ENCODE data around the gene MACROD1.
"Not testable (repeated sequence)": the region's sequence is repeated elsewhere in the genome, so short reads cannot be mapped to it uniquely, and the experiment has no call there.

The MACROD1 gene

GRCh38 chr11:63993100-63993499, 172.8 kb downstream of the MACROD1 start:
- no peak for DNase-seq

- no peak for DNase-seq
Measured at GRCh38 chr11:63991558-63991957, 174.4 kb downstream of the MACROD1 start.

GRCh38 chr11:63986932-63987513, 178.9 kb downstream of the MACROD1 start:
- no peak for DNase-seq

GRCh38 chr11:63986156-63986931, 179.6 kb downstream of the MACROD1 start, which contains the start of gene OTUB1:
Gene OTUB1, plus strand, starts transcription at chr11:63986438. Its CDS starts 19 bp downstream, at chr11:63986457.
- DNase-seq = peak; percentile 75 to 93 (median 81)

- DNase-seq = peak; percentile 30 to 83 (median 63)
Measured at GRCh38 chr11:63985812-63986155, 180.1 kb downstream of the MACROD1 start.

- no peak for DNase-seq
Measured at GRCh38 chr11:63979426-63979825, 186.5 kb downstream of the MACROD1 start.

GRCh38 chr11:63978551-63979239, 187.2 kb downstream of the MACROD1 start:
- DNase-seq = no peak

GRCh38 chr11:63974259-63975143, 191.4 kb downstream of the MACROD1 start, which contains the start of gene COX8A:
Gene COX8A, plus strand, starts transcription at chr11:63974620. Its CDS starts 61 bp downstream, at chr11:63974681.
- peak; percentile 72 to 100 (median 92) for DNase-seq

- not testable (repeated sequence) for DNase-seq
Measured at GRCh38 chr11:63973912-63974258, 192.0 kb downstream of the MACROD1 start.

GRCh38 chr11:63970902-63971301, 195.0 kb downstream of the MACROD1 start:
- no peak for DNase-seq

- no peak for DNase-seq
Measured at GRCh38 chr11:63969461-63969860, 196.5 kb downstream of the MACROD1 start.

- DNase-seq = no peak
Measured at GRCh38 chr11:63966444-63966843, 199.5 kb downstream of the MACROD1 start.

- DNase-seq = not testable (repeated sequence)
Measured at GRCh38 chr11:63963895-63964294, 202.0 kb downstream of the MACROD1 start.

- peak in 2 of 5 experiments; percentile 16 to 76 for DNase-seq
Measured at GRCh38 chr11:63961608-63962412, 204.1 kb downstream of the MACROD1 start.

- no peak for DNase-seq
Measured at GRCh38 chr11:63958008-63958407, 207.9 kb downstream of the MACROD1 start.

- DNase-seq = no peak
Measured at GRCh38 chr11:63952570-63952969, 213.3 kb downstream of the MACROD1 start.

GRCh38 chr11:63951779-63952536, 214.0 kb downstream of the MACROD1 start:
- DNase-seq = peak in 2 of 5 experiments; percentile 37 to 78

Data from T-helper 2 cell (primary cell).